ENCODE measurements around the gene TIMM9.
"Not testable (repeated sequence)": the region's sequence is repeated elsewhere in the genome, so short reads cannot be mapped to it uniquely, and the experiment has no call there.

TIMM9 gene, protein sequence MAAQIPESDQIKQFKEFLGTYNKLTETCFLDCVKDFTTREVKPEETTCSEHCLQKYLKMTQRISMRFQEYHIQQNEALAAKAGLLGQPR

DNA sequence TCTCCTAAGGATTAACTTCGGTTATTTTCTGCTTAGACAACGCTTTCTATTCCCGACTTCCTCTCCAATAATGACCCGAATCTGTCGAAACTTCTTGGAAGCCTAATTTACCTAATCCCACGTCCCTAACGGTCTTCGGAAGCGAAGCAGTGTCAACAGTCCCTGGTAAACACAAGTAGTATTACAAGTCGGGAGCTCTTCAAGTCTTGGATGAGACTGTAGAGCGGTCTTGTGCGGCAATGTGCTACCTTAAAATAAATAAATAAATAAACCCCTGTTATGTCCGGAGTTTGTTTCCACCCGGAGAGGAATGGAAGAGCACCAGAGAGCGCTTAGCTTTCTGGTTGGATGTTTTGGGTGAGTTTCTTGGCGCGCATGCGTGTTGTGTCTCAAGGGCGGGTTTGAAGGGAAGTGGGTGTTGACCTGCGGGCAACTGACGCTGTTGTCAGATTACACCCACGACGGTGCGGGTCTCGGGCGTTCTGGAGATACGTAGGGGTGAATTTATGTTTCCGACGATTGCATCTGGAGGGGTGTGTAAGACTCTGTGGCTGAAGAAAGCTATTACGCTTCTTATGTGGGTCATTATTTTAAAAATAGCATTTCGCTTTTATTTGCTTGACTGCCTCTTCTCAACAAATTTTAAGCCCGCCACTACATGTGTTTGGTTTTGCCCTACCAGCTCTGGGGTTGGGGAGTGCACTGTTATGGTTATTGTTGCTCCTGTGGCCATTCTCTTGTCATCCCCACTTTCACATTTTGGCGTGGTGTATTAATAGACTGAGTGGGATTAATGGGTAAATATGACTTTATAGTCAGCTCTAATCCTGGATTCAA lies at the start of gene TIMM9, which contains the start of gene KIAA0586:
Gene TIMM9, minus strand, starts transcription at position 251 of the 837 bp plus-strand sequence. CDS start 15,586 bp downstream, outside the sequence.
Gene KIAA0586, plus strand, starts transcription at position 439 of the 837 bp plus-strand sequence. CDS start 546 bp downstream, outside the sequence.
- peak; percentile 98 for DNase-seq

DNA sequence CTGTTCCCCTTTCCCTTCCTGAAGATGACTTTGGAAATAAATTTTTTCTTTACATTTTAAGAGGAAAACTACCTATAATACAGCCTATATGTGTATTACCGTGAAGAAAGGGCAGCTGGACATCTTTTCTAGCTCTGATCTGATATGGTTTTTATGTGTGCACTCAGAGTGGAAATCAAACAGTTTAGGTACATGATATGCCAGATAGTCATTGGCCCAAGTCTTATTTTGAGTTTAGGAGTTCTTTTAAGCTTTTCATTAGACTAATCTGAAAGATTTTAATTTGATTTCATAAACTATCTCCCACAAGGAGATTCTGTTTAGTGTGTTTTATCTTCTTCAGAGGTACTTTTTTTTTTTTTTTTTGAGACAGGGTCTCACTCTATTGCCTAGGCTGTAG lies 49.0 kb upstream of the TIMM9 start:
- no peak for DNase-seq

DNA sequence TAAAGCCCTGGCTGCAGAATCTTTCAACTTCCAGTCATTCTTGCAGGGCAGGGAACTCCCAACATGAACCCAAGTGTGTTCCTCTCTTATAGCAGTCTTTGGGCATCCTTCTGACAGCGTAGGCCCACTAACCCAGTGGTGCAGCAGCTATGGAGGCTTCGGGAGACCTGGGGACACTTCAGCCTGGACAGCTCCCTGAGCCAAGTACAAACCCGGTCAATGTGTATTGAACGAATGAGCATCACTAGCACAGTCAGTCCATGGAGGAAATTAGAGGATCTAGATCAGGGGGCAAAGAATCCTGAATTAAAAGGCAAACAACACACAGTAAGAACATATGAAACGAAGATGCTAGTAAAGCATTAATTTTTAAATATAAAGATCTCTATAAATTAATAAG lies 42.0 kb upstream of the TIMM9 start:
- DNase-seq = no peak

DNA sequence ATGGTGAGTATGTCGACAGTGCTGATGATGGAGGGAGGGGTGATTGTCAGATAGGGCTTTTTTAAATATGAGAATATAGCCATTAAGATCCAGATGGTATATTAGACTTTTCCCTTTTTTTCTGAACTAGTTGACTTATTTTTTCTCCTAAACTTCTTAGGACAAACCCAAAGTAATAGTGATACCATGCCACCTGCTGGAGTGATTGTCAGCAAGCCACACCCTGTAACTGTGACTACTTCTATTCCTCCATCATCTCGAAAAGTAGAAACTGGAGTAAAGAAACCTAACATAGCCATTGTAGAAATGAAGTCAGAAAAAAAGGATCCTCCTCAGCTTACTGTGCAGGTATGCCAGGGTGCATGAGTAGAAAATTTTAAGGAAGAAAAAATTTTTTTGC lies 40.2 kb upstream of the TIMM9 start:
- DNase-seq = no peak

DNA sequence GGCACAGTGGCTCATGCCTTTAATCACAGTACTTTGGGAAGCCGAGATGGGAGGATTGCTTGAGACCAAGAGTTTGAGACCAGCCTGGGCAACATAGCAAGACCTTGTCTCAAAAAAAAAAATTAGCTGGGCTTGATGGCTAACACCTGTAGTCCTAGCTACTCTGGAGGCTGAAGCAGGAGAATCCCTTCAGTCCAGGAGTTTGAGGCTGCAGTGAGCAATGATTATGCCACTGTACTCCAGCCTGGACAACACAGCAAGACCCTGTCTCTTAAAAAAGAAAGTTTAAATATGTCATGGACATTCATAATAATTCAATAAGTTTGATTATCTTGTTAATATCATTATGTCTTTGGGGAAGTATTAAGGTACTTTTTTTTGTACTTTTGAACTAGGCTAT lies 39.1 kb upstream of the TIMM9 start:
- DNase-seq = no peak

DNA sequence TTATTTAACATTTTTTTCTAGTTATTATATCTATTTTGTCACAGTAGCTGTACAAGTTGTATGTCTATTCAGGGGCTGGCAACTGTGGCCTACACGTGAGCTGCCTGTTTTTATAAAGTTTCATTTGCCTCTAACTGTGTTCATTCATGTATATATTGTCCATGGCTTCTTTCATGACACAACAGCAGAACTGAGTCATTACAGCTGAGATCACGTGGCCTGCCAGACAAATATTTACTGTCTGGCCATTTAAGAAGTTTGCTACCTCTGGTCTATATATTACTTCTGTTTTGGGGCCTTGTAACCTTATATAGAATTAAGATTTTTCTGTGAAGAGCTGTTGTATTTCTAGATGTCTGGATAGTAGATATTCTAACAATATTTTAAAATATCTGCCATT lies 38.1 kb upstream of the TIMM9 start:
- no peak for DNase-seq

DNA sequence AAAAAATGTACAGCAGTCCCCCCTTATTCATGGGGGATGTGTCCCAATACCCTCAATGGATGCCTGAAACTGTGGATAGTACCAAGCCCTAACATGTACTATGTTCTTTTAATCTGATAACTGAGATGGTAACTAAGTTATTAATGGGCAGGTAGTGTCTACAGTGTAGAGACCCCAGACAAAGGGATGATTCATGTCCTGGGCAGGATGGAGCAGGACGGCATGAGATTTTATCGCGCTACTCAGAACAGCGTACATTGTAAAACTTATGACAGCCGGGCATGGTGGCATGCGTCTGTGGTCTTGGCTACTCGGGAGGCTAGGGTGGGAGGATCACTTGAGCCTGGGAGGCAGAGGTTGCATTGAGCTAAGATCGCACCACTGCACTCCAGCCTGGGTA lies 37.3 kb upstream of the TIMM9 start:
- no peak for DNase-seq

DNA sequence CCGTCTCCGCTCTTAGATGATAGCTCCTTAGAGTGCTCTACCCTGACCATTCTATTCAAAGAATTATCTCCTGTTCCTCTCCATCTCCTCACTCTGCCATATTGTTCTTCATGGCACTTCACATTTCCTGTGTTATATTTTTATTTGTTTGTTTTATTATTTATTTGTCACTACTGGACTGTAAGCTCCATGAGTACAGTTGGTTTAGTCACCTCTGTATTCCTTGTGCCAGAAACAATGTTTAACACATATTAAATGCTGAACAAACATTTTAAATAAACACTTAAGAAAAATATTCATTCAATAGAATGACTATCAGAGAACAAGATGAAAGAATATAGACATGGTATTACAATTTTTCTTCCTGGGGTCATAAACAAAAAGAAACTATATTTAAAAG lies 35.8 kb upstream of the TIMM9 start:
- DNase-seq = no peak

DNA sequence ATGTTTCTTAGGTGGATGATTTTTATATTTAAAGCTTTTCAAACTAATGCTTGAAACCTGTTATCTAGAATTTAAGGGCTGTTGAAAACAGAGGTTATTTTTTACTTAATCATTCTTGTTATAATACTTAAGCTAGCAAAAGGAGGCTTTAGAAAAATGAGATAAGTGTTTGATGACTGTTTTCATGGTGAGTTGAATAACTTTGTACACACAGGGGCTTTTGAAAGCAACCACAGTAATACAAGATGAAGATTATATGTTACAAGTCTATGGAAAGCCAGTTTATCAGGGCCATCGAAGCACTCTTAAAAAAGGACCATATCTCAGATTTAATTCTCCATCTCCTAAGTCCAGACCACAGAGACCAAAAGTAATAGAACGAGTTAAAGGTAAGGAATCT lies 33.4 kb upstream of the TIMM9 start:
- DNase-seq = no peak

DNA sequence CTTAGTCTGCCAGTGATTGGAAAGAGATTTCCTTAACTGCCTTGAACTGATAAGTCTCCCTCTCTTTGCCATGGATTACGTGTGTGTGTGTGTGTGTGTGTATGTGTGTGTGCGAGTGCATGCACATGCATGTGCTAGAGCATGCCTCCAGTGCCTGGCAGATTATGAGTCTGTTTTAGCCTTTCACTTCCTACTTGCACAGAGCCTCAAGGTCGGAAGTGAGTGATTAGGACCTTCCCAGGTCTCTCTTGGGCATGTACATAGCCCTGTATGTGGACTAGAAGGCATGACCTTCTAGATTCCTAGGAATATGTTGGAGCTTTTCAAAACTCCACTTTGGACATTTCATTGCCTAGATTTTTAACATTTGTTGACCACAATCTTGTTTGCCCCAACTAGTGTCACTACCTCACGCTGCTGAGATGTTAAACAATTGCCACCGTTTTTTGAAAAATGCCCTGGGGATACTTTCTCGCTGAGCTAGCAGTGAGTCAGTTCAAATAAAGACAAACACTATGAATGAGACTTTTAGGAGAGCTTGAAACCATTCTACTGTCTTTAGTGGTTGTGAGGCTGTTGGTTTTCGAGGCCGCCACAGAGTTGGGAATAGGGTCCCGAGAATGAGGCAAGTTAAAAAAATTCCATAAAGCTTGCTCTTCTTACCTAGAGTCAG lies 28.4 kb upstream of the TIMM9 start:
- no peak for DNase-seq

DNA sequence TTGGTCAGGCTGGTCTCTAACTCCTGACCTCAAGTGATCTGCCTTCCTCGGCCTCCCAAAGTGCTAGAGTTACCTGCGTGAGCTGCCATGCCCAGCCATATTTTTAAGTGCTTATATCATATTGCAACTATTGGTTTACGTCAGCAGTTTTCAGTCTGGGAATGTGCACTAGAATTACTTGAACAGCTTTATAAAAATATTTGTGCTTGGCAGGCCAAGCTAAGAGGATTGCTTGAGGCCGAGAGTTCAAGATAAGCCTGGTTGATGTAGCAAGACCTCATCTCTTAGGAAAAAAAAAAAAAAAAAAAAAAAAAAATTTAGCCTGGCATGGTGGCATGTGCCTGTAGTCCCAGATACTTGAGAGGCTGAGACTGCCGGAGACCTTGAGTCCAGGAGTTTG lies 17.3 kb upstream of the TIMM9 start:
- no peak for DNase-seq

DNA sequence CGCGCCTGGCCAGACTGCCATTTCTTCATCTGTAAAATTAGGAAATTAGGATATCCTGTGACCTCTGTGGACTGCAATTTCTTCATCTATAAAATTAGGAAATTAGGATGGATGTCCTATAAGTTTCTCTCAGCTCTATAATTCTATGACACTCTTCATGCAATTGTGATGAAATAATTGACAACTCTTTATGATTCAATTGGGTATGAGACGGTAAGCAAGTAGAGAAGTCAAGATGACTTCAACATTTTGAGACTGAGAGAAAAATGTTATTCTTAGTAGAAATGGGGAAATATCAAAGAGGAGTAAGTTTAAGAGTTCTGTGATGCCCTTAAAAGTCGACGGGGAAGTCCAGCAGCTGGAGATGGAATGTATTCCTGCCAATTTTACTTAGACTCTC lies 12.1 kb upstream of the TIMM9 start:
- DNase-seq = no peak

DNA sequence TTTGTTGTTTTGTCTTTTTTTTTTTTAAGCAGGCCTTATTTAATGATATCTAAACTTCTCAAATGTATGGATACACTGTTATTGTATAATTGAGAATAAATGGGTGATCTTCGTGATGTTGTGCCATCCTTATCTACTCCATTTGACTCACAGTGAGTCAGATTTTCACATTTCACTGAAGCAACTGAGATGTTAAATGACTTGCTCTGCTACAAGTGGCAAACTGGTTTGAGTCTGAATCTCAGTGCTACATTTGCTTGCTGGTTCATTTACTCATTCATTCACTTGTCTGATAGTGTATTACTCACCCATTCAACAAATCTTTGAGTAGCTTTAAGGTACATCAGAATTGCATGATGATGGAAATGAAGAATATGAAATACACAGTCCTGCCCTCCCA lies 2.8 kb upstream of the TIMM9 start:
- no peak for DNase-seq

DNA sequence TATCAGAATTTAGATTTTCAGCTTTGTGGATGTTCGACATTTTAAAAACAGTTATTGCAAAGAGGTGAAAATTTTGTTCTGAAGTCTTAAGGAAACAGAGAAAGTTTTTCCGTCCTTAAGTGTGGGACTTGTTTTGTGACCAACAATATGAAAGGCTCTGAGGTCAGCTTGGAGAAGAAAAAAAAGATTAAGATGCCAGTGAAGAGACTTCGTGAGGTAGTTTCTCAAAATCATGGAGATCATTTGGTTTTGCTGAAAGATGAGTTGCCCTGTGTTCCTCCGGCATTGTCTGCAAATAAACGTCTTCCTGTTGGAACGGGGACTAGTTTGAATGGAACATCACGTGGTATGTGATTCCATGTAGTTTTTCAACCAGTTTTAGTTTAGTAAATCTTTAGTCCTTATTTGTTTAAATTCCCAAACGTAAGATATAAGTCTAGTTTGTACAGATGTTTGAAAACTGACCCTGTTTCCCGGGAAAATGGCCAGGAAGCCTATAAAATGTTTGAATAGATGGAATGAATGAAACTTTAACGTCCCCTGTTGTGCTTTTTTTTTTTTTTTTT lies 870 bp upstream of the TIMM9 start:
- peak; percentile 33 for DNase-seq

DNA sequence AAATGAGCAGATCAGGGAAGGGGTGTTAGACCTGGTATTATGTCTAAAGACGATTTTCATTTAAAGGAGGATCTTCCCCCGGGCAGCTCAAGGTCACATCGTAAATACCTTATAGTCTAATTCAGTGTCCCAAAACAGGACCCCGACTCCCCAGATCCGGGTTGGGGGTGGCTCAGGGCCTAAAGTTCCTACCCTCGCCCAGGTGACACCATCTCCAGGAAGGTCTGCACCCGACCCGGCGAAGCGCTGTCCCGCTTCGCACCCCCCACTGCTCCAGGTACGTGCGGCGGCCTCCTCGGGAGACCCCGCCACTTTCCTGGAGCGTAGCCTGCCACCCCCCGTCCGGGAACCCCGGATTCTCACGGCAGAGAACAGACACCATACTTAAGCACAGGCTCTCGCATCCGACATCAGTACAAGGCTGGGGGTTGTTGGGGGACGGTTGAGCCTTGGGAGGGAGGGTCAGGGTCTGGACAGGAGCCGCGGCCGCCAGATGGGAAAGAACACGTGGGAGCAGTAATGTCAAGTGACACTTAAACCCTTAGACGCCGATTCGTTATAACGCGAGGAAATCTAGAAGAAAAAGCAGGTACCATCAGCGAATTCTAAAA lies 556 bp downstream of the TIMM9 start:
- DNase-seq = peak; percentile 84

DNA sequence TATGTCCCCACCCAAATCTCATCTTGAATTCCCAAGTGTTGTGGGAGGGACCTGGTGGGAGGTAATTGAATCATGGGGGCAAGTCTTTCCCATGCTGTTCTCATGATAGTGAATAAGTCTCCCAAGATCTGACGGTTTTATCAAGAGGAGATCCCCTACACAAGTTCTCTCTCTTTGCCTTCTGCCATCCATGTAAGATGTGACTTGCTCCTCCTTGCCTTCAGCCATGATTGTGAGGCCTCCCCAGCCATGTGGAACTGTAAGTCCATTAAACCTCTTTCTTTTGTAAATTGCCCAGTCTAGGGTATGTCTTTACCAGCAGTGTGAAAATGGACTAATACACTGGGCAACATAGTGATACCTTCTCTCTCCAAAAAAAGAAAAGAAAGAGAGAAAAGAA lies 10.4 kb downstream of the TIMM9 start:
- DNase-seq = not testable (repeated sequence)

DNA sequence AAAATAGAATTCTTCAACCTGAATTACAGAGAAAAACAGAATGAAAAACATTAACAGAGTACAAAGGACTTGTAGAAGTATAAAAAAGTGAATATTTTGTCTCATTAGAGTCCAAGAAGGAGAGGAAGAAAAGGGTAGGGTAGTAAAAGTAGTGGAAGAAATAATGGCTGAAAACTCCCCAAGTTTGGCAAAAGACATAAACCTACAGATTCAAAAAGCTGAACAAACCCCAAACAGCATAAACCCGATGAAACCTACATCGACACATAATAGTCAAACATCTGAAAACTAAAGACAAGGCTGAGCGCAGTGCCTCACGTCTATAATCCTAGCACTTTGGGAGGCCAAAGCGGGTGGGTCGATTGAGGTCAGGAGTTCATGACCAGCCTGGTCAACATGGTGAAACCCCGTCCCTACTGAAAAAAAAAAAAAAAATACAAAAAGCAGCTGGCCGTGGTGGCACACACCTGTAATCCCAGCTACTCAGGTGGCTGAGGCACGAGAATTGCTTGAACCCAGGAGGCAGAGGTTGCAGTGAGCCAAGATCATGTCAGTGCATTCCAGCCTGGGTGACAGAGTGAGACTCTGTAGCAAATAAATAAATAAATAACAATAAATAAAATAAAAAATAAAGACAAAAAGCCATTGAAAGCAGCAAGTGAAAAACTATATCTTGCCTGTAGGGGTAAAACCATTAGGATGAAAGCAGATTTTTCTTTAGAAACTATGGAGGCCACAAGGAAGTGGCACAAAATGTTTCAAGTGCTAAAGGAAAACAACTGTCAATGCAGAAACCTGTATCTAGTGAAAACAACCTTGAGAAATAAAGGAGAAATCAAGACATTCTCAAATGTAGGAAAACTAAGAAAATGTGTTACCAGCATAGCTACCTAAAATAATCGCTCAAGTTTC lies 11.4 kb downstream of the TIMM9 start:
- no peak for DNase-seq

DNA sequence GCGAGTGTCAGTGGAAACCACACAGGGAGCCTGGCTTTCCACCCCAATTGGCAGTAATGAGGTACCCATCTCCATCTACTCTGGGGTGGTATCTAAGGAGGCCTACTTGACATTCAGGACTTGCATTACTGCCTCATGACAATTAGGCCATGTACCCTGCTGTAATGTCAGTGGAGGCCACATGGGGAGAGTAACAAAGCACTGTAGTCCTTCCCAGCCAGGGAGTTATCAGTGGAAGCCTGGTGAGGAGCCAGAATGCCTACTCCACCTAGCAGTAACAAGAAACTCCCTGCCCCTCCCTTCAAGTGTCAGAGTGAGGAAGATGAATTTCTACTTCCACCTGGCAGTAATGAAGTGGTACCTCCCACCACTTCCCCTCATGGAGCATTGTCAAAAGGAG lies 12.5 kb downstream of the TIMM9 start:
- DNase-seq = no peak

DNA sequence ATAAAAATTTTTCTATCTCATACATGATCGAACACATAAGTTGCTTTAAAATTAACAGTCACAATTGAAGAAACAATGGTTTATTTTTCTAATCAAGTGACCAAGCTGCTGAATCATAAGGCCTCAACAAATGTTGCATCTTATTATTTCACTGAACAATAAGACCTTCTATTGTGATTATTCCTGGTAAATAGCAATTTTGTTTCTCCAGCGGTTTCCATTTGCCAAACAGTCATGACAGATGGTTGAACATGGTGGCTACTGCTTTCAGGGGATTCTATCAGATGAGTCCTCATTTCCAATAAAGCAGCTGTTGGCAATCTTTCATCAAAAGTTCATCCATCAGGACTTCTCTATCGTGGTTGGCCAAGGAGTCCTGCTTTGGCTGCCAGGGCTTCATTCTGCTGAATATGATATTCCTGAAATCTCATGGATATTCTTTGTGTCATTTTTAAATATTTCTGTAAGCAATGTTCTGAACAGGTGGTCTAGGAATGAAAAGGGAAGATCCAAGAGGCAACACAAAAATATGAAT lies 18.6 kb downstream of the TIMM9 start:
- DNase-seq = no peak

DNA sequence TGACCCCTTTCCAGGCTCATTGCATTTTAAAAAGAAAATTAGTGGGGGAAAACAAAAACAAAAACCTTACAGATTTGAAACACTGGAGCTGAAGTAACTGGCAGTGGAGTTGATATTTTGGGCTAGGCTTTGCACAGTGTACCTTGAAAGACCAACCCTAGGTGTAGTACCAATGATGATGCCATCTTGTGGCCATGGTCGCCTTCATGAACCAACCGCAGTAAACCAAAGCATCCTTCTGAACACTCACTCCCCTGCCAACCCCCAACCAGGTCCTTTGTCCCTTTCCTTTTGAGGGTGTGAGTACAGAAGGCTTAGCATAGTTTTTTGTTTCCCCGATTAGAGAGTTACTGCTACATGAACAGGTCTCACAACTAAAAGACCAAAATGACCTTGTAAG lies 25.7 kb downstream of the TIMM9 start:
- no peak for DNase-seq

DNA sequence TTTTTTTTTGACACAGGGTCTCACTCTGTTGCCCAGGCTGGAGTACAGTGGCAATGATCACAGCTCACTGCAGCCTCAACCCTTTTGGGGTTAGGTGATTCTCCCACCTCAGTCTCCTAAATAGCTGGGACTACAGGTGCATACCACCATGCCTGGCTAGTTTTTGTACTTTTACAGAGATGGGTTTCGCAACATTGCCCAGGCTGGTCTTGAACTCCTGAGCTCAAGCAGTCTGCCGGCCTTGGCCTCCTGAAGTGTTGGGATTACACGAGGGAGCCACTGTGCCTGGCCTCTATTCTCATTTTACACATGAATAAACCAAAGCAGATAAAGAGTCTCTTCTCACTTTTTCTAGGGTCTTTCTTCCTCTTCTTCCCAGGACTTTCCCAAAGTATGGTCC lies 28.4 kb downstream of the TIMM9 start:
- no peak for DNase-seq

DNA sequence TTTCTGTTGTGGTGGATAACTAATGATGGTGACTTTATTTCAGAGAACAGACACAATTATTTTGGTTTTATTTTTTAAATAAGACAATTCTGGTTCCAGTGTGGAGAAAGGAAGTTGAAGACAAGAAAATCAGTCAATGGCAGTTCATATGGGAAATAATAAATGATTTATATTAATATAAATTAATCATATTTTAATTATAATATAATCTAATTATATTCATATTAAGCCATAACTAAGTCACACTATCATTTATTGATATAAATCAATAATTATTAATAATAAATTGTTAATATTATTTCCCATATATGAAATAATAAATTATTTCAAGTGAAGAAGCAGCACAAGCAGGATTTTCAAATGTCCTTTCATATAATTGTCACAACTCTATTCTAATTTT lies 28.8 kb downstream of the TIMM9 start:
- DNase-seq = no peak
